HepG2 (cell line): ENCODE data around the gene SH2B2. TPM values are rescaled to one million over a fixed set of nuclear protein-coding genes. Genes with fewer than 3 reads are reported as not detected.

Experiments used
- ATAC-seq: fragments of 200-7000 bp; cut with Tn5 transposase; 3 replicates; pipeline ENCODE4 v1.9.1; 2020; ENCODE audit warnings: mild to moderate bottlenecking, moderate library complexity
- BruUV-seq: library from RNA; stranded (reverse); fragments of 400-500 nt; replicated peaks from 2 replicates; lab custom pipeline; 2021; lab: Mats Ljungman, UMichigan
- CTCF ChIA-PET: fragments of 300-600 bp; formaldehyde crosslinking; extraction: SDS; loops from one replicate; lab custom pipeline; 2021; ENCODE audit warnings: low total read pairs, inconsistent platforms, low intra/inter-chr PET ratio; lab: Yijun Ruan, JAX
- POLR2A ChIA-PET: fragments of 350-600 bp; sonication (Branson Sonifier 250); formaldehyde crosslinking; loops from one replicate; lab custom pipeline; 2020; ENCODE audit warnings: antibody characterized with exemption, inconsistent platforms; lab: Yijun Ruan, JAX
- DNase-seq: peaks from one replicate; pipeline ENCODE4 v3.0.0-alpha.2; 2015; ENCODE audit warnings: low spot score
- FAIRE-seq: peaks from 3 replicates; lab custom pipeline; 2011; peaks lifted over from hg19 to GRCh38; lab: Jason Lieb, UNC
- H2AFZ ChIP-seq: one replicate; pipeline ENCODE4 v1.6.1; 2011; ENCODE audit warnings: low read length, inconsistent platforms
- H3K27ac ChIP-seq: fragments of 300-600 bp; 3 replicates; pipeline ENCODE4 v1.8.0; 2011; ENCODE audit warnings: mixed run types, mild to moderate bottlenecking, mixed read lengths, low read length, inconsistent platforms; ENCODE audit not compliant: insufficient read depth; ENCODE audit errors: extremely low read length
- H3K27me3 ChIP-seq, 2 experiments: fragments of 200-600 bp in 1 of 2; 2 replicates in 1 of 2; 3 replicates in 1 of 2; pipeline versions ENCODE4 v1.6.0 to v1.8.0; 2011; ENCODE audit warnings: low read length in 2 of 2, mild to moderate bottlenecking in 2 of 2, moderate library complexity in 2 of 2, inconsistent platforms in 1 of 2; ENCODE audit not compliant: insufficient read depth in 2 of 2, control insufficient read depth in 1 of 2
- H3K36me3 ChIP-seq, 2 experiments: fragments of 200-600 bp in 1 of 2; replicated peaks in 1 of 2; 2 replicates in 1 of 2; 3 replicates in 1 of 2; pipeline versions ENCODE4 v1.5.1 to v1.8.0; 2011; ENCODE audit warnings: low read length in 2 of 2, inconsistent platforms in 1 of 2; ENCODE audit not compliant: insufficient read depth in 2 of 2, control insufficient read depth in 1 of 2
- H3K4me1 ChIP-seq: 2 replicates; pipeline ENCODE4 v1.5.1; 2012; ENCODE audit warnings: low read length, inconsistent platforms; ENCODE audit not compliant: insufficient read depth
- H3K4me2 ChIP-seq: 2 replicates; pipeline ENCODE4 v1.6.0; 2011; ENCODE audit warnings: low read depth, low read length, inconsistent platforms
- H3K4me3 ChIP-seq, 3 experiments: fragments of 200-600 bp in 1 of 3; sonication (generic), shearing (Covaris generic) in 1 of 3; replicated peaks in 1 of 3; 2 replicates each; pipeline ENCODE4 v1.5.1; 2011 to 2016; ENCODE audit warnings: low read length in 3 of 3, inconsistent platforms in 2 of 3, low read depth in 2 of 3, mild to moderate bottlenecking in 2 of 3, control low read depth in 1 of 3, mixed read lengths in 1 of 3; ENCODE audit not compliant: insufficient read depth in 1 of 3
- H3K79me2 ChIP-seq: one replicate; pipeline ENCODE4 v1.6.1; 2011; ENCODE audit warnings: low read length, inconsistent platforms; ENCODE audit not compliant: insufficient read depth
- H3K9ac ChIP-seq: 2 replicates; pipeline ENCODE4 v1.6.0; 2011; ENCODE audit warnings: mild to moderate bottlenecking, low read depth, low read length, inconsistent platforms; ENCODE audit not compliant: insufficient read depth
- H3K9me3 ChIP-seq: 2 replicates; pipeline ENCODE4 v1.5.1; 2012; ENCODE audit warnings: mild to moderate bottlenecking, low read length
- H4K20me1 ChIP-seq: 2 replicates; pipeline ENCODE4 v1.6.0; 2011; ENCODE audit warnings: inconsistent platforms, mild to moderate bottlenecking, low read length, moderate library complexity; ENCODE audit not compliant: insufficient read depth
- ARID3A ChIP-seq: IDR thresholded peaks from 2 replicates; pipeline ENCODE4 v1.6.1; 2012; ENCODE audit warnings: low read depth, low read length, improper control_type of control experiment
- HINFP ChIP-seq: sonication (generic); formaldehyde crosslinking; IDR thresholded peaks from 2 replicates; pipeline ENCODE4 v1.4.0; 2020; ENCODE audit warnings: low read depth, mild to moderate bottlenecking, missing genetic modification reagents
- SAFB2 ChIP-seq: sonication (generic); formaldehyde crosslinking; IDR thresholded peaks from 2 replicates; pipeline ENCODE4 v1.5.1; 2020; ENCODE audit warnings: missing genetic modification reagents, low read depth, mild to moderate bottlenecking, borderline replicate concordance
- ZBTB21 ChIP-seq: sonication (generic); formaldehyde crosslinking; IDR thresholded peaks from 2 replicates; pipeline ENCODE4 v1.4.0; 2020; ENCODE audit warnings: missing genetic modification reagents
- ZBTB34 ChIP-seq: sonication (generic); formaldehyde crosslinking; IDR thresholded peaks from 2 replicates; pipeline ENCODE4 v1.8.0; 2022; ENCODE audit warnings: mild to moderate bottlenecking, missing genetic modification reagents
- ZBTB37 ChIP-seq: sonication (generic); formaldehyde crosslinking; IDR thresholded peaks from 2 replicates; pipeline ENCODE4 v1.4.0; 2020; ENCODE audit warnings: mild to moderate bottlenecking, missing genetic modification reagents
- ZMYM4 ChIP-seq: sonication (generic); formaldehyde crosslinking; IDR thresholded peaks from 2 replicates; pipeline ENCODE4 v1.8.1; 2023; ENCODE audit warnings: mild to moderate bottlenecking, missing genetic modification reagents
- ZNF326 ChIP-seq: sonication (generic); formaldehyde crosslinking; IDR thresholded peaks from 2 replicates; pipeline ENCODE4 v1.4.0; 2020; ENCODE audit warnings: missing genetic modification reagents, borderline replicate concordance
- ZNF329 ChIP-seq: sonication (generic); formaldehyde crosslinking; IDR thresholded peaks from 2 replicates; pipeline ENCODE4 v1.9.0; 2021; ENCODE audit warnings: low read depth, mild to moderate bottlenecking, missing genetic modification reagents
- ZNF629 ChIP-seq: sonication (generic); formaldehyde crosslinking; conservative IDR thresholded peaks from 2 replicates; pipeline ENCODE4 v1.5.0; 2020; ENCODE audit warnings: missing genetic modification reagents
- ZNF660 ChIP-seq: sonication (generic); formaldehyde crosslinking; IDR thresholded peaks from 2 replicates; pipeline ENCODE4 v1.5.1; 2020; ENCODE audit warnings: mild to moderate bottlenecking, low read depth, missing genetic modification reagents, borderline replicate concordance
- WGBS: methylation state at CpG from one replicate; pipeline ENCODE4 v1.1.6; 2017; ENCODE audit warnings: low lambda C conversion rate; 5-methylcytosine and 5-hydroxymethylcytosine counted together
- in situ Hi-C: cut with HindIII; loops from 2 replicates; pipeline ENCODE4 v1.10.0; 2017; ENCODE audit warnings: low pct_unique_long_range_greater_than_20kb; ENCODE audit not compliant: extremely low pct_ligation_motif_present
- intact Hi-C: fragments of 100-400 bp; cut with micrococcal nuclease; formaldehyde crosslinking; loops from one replicate; pipeline ENCODE4 v1.10.0; 2022; ENCODE audit not compliant: unreplicated experiment
- polyA plus RNA-seq, 8 experiments: library from polyadenylated mRNA; depleted of rRNA in 3 of 8; stranded (reverse) in 7 of 8; unstranded in 1 of 8; fragments of >200 nt; fragmentation: Illumina TruSeq in 4 of 8; extraction: Trizol in 4 of 8; gene quantifications; 2 replicates each; pipeline versions ENCODE4 v1.2.1 to v1.2.3, GENCODE V29; 2011 to 2016; ENCODE audit warnings: low read depth in 4 of 8, missing spikeins in 1 of 8, mixed read lengths in 1 of 8; ENCODE audit not compliant: insufficient read depth in 1 of 8
- total RNA-seq, 5 experiments: library from RNA; depleted of rRNA; stranded (reverse); fragments of >200 nt; fragmentation: Illumina TruSeq; extraction: Trizol; gene quantifications; 2 replicates each; pipeline ENCODE4 v1.2.3, GENCODE V29; 2016; ENCODE audit warnings: low read depth in 1 of 5

Gene SH2B2
- total and polyA plus RNA-seq, 2 of the 13 experiments (the other 11 are each of a cell fraction or from before 2014, with no cell fraction given) = 0.46 to 1.3 TPM

- H3K4me1 ChIP-seq = peaks cover 7% of the 10 kb centered on the region
- H4K20me1 ChIP-seq = no peaks in the 10 kb centered on the region
- in situ Hi-C loops (no loop called here), intact Hi-C loops (no loop called here)
- H3K27ac ChIP-seq = no peak overlapping the region
- H3K4me2 ChIP-seq = no peak overlapping the region
- DNase-seq (no peak), FAIRE-seq (no peak), ATAC-seq (no peak)
- no peaks in the 10 kb centered on the region for H3K9me3 ChIP-seq
- H3K79me2 ChIP-seq = no peaks in the 10 kb centered on the region
- H3K36me3 ChIP-seq = no peaks in the 10 kb centered on the region
- H3K27me3 ChIP-seq = no peaks in the 10 kb centered on the region
- no peak overlapping the region for H3K4me3 ChIP-seq
- H3K9ac ChIP-seq = no peak overlapping the region
- POLR2A ChIA-PET = no interaction called here
- WGBS = 89% methylated on average over 2 of the region's 2 CpGs
- no peak overlapping the region for H2AFZ ChIP-seq
- no TSS peak for BruUV-seq
- CTCF ChIA-PET = no interaction called here
- no peak for TF ChIP-seq ZMYM4 (CRISPR knock-in tag)
- no peak for TF ChIP-seq HINFP (CRISPR knock-in tag)
- no peak for TF ChIP-seq ZNF326 (CRISPR knock-in tag)
- TF ChIP-seq, all 625 proteins: peak for 0
These were observed 25.6 kb downstream of the SH2B2 start for GRCh38 chr7:102312317-102312716.

- Histone ChIP-seq H3K9ac (no peak overlapping the region), H3K9me3 (no peaks in the 10 kb centered on the region), H2AFZ (no peak overlapping the region), H3K36me3 (no peaks in the 10 kb centered on the region), H4K20me1 (no peaks in the 10 kb centered on the region), H3K4me2 (no peak overlapping the region), H3K27ac (no peak overlapping the region), H3K27me3 (no peaks in the 10 kb centered on the region), H3K79me2 (no peaks in the 10 kb centered on the region), H3K4me1 (no peaks in the 10 kb centered on the region), H3K4me3 (no peak overlapping the region)
- 72% methylated on average over 18 of the region's 22 CpGs for WGBS
- intact Hi-C loops (no loop called here), in situ Hi-C loops (no loop called here)
- no peak for ATAC-seq
- BruUV-seq = no TSS peak
- no peak for DNase-seq
- no peak for FAIRE-seq
- ChIA-PET POLR2A (no interaction called here), CTCF (no interaction called here)
- TF ChIP-seq ZNF329 (no peak), SAFB2 (CRISPR knock-in tag) (no peak), ARID3A (no peak), ZBTB21 (CRISPR knock-in tag) (no peak), ZBTB34 (CRISPR knock-in tag) (no peak), ZBTB37 (CRISPR knock-in tag) (no peak), ZNF629 (no peak), ZNF660 (no peak)
These were observed 27.5 kb downstream of the SH2B2 start for GRCh38 chr7:102313997-102314780.
